MCF 10A (cell line): Measurements from ENCODE around the gene ZMIZ1. TPM values are rescaled to one million over a fixed set of nuclear protein-coding genes. Genes with fewer than 3 reads are reported as not detected.
A peak's percentile ranks its signal among the peaks of the same experiment; 100 is the strongest.

Source experiments
- BruUV-seq: library from RNA; stranded (reverse); fragments of 400-500 nt; replicated peaks from 2 replicates; lab custom pipeline; 2021; lab: Mats Ljungman, UMichigan
- CTCF ChIA-PET: fragments of 300-600 bp; sonication (Branson Sonifier 250); formaldehyde crosslinking; extraction: SDS; loops from one replicate; lab custom pipeline; 2021; ENCODE audit warnings: antibody characterized with exemption, inconsistent platforms; lab: Yijun Ruan, JAX
- POLR2A ChIA-PET: fragments of 300-600, 350-650 bp; sonication (Branson Sonifier 250); formaldehyde crosslinking; extraction: SDS; loops from one replicate; lab custom pipeline; 2020; ENCODE audit warnings: antibody characterized with exemption, inconsistent platforms; lab: Yijun Ruan, JAX
- DNase-seq: peaks from one replicate; pipeline ENCODE4 v3.0.0-alpha.2; 2018; ENCODE audit not compliant: unreplicated experiment
- H3K27ac Mint-ChIP-seq: one replicate; pipeline ENCODE4 v1.8.0; 2022; ENCODE audit warnings: mild to moderate bottlenecking, low read depth, mixed read lengths; ENCODE audit not compliant: unreplicated experiment
- H3K27me3 Mint-ChIP-seq: one replicate; pipeline ENCODE4 v1.8.0; 2022; ENCODE audit warnings: mixed read lengths; ENCODE audit not compliant: insufficient read depth, unreplicated experiment
- H3K36me3 Mint-ChIP-seq: one replicate; pipeline ENCODE4 v1.8.0; 2022; ENCODE audit warnings: mild to moderate bottlenecking, moderate library complexity, mixed read lengths; ENCODE audit not compliant: insufficient read depth, unreplicated experiment
- H3K4me1 Mint-ChIP-seq: one replicate; pipeline ENCODE4 v1.8.0; 2022; ENCODE audit warnings: mixed read lengths; ENCODE audit not compliant: insufficient read depth, unreplicated experiment
- H3K4me3 Mint-ChIP-seq: one replicate; pipeline ENCODE4 v1.8.0; 2022; ENCODE audit warnings: mild to moderate bottlenecking, moderate library complexity, mixed read lengths; ENCODE audit not compliant: unreplicated experiment
- H3K9me3 Mint-ChIP-seq: one replicate; pipeline ENCODE4 v1.8.0; 2022; ENCODE audit warnings: mixed read lengths; ENCODE audit not compliant: unreplicated experiment
- intact Hi-C: fragments of 100-400 bp; cut with micrococcal nuclease; formaldehyde crosslinking; loops from 2 replicates; pipeline ENCODE4 v1.14.1; 2022
- total RNA-seq: library from RNA; stranded (reverse); gene quantifications from 2 replicates; pipeline ENCODE4 v1.2.3, GENCODE V29; 2022
- TF ChIP-seq, protein P1 (sequence below): fragments of 200-600 bp; IDR thresholded peaks from one replicate; pipeline ENCODE4 v1.8.0; 2022; ENCODE audit warnings: antibody characterized with exemption, mild to moderate bottlenecking; ENCODE audit not compliant: unreplicated experiment

Gene ZMIZ1
- total RNA-seq, 1 experiment from 2014 or later = 15.5 TPM

DNA sequence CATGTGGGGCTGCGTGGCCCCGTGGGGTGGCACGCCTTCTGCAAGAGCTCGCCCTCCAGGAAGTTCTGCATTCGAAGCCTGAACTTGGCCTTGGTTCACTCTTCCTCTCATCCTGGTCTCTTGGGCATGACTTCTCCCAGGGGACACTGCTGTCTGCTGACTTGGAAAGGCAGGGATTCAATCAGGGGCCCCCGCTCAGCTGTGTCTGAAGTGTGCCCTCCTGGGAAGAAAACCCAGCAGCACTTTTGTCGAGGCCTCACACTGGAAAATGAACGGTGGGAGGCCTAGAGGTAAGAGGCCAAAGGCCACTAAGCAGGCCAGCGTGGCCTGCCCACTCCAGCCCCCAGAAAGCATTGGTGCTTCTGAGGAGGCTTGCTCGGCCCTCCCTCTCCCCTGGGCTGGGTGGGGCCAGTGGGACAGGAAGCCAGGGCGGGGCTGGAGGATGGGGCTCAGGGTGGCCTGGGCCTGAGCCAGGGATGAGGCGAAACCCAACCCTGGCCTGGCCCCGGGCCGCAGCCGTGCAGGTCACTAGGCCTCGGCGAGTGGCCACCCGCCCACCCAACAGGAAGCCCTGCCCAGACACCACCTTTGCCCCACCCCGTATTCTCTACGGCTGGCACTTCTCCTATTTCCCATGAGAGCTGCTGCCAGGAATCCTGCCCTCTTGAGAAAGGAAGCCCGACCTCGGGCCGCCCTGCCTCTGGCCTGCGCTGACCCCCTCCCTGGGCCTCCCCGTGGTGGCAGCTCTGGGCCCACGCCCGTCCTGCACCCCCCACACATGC lies 81.1 kb downstream of the ZMIZ1 start:
- Mint-ChIP-seq H3K36me3 (peaks cover 13% of the 10 kb centered on the region), H3K4me1 (peaks cover 45% of the 10 kb centered on the region), H3K27ac (peak overlapping the region; percentile 77), H3K27me3 (no peaks in the 10 kb centered on the region), H3K9me3 (no peaks in the 10 kb centered on the region), H3K4me3 (peak overlapping the region; percentile 16)
- intact Hi-C loops = loop anchor here (2.0 to 5.0 kb wide), 3 partner anchors 35 to 45 kb away; no protein-coding TSS in a partner anchor
- BruUV-seq = no TSS peak
- peak; percentile 97 for DNase-seq
- ChIA-PET CTCF (interaction anchor here (0.9 to 1.3 kb wide), 3 partner anchors 46 to 1101 kb away, joined by 3 to 6 read pairs (median 3); no protein-coding TSS in a partner anchor), POLR2A (interaction anchor here (0.7 to 1.4 kb wide), 4 partner anchors 14 to 81 kb away, joined by 3 to 4 read pairs (median 4); no protein-coding TSS in a partner anchor)
- TF ChIP-seq, protein P1, sequence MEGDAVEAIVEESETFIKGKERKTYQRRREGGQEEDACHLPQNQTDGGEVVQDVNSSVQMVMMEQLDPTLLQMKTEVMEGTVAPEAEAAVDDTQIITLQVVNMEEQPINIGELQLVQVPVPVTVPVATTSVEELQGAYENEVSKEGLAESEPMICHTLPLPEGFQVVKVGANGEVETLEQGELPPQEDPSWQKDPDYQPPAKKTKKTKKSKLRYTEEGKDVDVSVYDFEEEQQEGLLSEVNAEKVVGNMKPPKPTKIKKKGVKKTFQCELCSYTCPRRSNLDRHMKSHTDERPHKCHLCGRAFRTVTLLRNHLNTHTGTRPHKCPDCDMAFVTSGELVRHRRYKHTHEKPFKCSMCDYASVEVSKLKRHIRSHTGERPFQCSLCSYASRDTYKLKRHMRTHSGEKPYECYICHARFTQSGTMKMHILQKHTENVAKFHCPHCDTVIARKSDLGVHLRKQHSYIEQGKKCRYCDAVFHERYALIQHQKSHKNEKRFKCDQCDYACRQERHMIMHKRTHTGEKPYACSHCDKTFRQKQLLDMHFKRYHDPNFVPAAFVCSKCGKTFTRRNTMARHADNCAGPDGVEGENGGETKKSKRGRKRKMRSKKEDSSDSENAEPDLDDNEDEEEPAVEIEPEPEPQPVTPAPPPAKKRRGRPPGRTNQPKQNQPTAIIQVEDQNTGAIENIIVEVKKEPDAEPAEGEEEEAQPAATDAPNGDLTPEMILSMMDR = no peak

DNA sequence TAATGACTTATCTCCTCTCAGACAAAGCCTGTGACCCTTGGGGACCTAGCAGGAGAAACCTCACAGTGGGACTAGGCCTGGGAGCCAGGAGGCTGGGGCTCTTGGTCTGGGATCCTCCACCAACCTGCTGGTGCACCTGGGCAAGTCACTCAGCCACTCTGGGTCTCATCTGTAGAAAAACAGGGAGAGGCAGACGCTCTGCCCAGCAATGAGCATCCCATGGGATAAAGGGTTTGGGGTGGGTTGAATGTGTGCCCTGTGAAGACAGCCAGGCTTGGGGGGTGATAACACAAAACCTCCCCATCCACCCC lies 81.6 kb downstream of the ZMIZ1 start:
- TF ChIP-seq, protein P1 = no peak
- no peaks in the 10 kb centered on the region for H3K9me3 Mint-ChIP-seq
- H3K27me3 Mint-ChIP-seq = no peaks in the 10 kb centered on the region
- CTCF ChIA-PET = interaction anchor here (0.6 to 1.2 kb wide), 2 partner anchors 45 to 66 kb away, joined by 3 read pairs; no protein-coding TSS in a partner anchor
- no peak overlapping the region for H3K4me3 Mint-ChIP-seq
- intact Hi-C loops = loop anchor here (2.0 kb wide), 2 partner anchors 34 to 44 kb away; no protein-coding TSS in a partner anchor
- H3K4me1 Mint-ChIP-seq = peaks cover 48% of the 10 kb centered on the region
- peak overlapping the region; percentile 24 for H3K27ac Mint-ChIP-seq
- POLR2A ChIA-PET = interaction anchor here (0.7 to 1.4 kb wide), 4 partner anchors 14 to 81 kb away, joined by 3 to 4 read pairs (median 4); no protein-coding TSS in a partner anchor
- BruUV-seq = no TSS peak
- H3K36me3 Mint-ChIP-seq = peaks cover 10% of the 10 kb centered on the region
- DNase-seq = no peak

DNA sequence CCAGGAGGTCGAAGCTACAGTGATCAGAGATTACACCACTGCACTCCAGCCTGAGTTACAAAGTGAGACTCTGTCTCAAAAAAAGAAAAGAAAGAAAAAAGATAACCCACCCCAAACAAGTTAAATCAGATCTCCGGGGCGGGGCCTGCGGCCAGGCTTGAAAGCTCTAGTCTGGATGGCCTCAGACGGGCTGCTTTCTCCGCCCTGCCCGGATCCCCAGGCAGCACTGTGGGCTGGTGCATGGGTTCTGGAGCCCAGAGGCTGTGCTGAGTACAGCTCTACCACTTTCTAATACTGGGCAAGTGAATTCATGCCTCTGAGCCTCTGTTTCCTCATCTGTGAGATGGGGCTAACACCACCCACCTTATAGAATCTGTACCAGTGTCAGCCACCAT lies 83.7 kb downstream of the ZMIZ1 start:
- no peaks in the 10 kb centered on the region for H3K9me3 Mint-ChIP-seq
- peaks cover 58% of the 10 kb centered on the region for H3K4me1 Mint-ChIP-seq
- no TSS peak for BruUV-seq
- peak overlapping the region; percentile 29 for H3K4me3 Mint-ChIP-seq
- no peaks in the 10 kb centered on the region for H3K27me3 Mint-ChIP-seq
- CTCF ChIA-PET = interaction anchor here (0.6 to 2.0 kb wide), 6 partner anchors 43 to 351 kb away, joined by 3 to 11 read pairs (median 4); no protein-coding TSS in a partner anchor
- no peak for DNase-seq
- POLR2A ChIA-PET = interaction anchor here (0.6 to 1.1 kb wide), 3 partner anchors 19 to 64 kb away, joined by 3 read pairs; no protein-coding TSS in a partner anchor
- intact Hi-C loops = no loop called here
- H3K27ac Mint-ChIP-seq = peak overlapping the region; percentile 89
- TF ChIP-seq, protein P1 = no peak
- H3K36me3 Mint-ChIP-seq = peaks cover 6% of the 10 kb centered on the region

DNA sequence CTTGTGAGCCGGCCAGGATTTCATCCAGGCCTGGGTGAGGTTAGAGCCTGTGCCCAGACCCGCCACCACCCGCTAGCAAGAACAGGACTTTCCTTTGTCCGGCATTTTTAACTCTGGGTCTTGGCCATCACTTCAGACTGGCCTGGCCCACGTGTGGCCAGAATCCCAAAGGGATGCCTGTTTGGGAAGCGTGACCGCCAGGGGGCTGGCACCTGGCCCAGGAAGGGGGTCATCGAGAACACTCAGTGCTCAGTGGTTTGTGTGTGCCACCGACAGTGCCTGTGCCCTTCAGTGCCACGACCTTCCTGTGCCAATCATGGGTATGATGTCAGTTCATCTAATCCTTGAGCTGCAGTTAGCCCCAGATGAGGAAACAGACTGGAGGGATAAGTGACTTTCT lies 85.0 kb downstream of the ZMIZ1 start:
- intact Hi-C loops = no loop called here
- H3K4me3 Mint-ChIP-seq = no peak overlapping the region
- no peaks in the 10 kb centered on the region for H3K27me3 Mint-ChIP-seq
- DNase-seq = no peak
- H3K4me1 Mint-ChIP-seq = peaks cover 53% of the 10 kb centered on the region
- H3K9me3 Mint-ChIP-seq = no peaks in the 10 kb centered on the region
- TF ChIP-seq, protein P1 = no peak
- BruUV-seq = no TSS peak
- H3K27ac Mint-ChIP-seq = no peak overlapping the region
- CTCF ChIA-PET = no interaction called here
- H3K36me3 Mint-ChIP-seq = peaks cover 6% of the 10 kb centered on the region
- POLR2A ChIA-PET = no interaction called here
